IMR-90 (cell line): Measurements from ENCODE around the gene CDK14. TPM values are rescaled to one million over a fixed set of nuclear protein-coding genes. Genes with fewer than 3 reads are reported as not detected.
A peak's percentile ranks its signal among the peaks of the same experiment; 100 is the strongest.

Source experiments
- ATAC-seq: fragments of 200-7000 bp; cut with Tn5 transposase; 2 replicates; pipeline ENCODE4 v1.9.1; 2020; ENCODE audit warnings: low read depth, mild to moderate bottlenecking, moderate library complexity
- BruUV-seq: library from RNA; stranded (reverse); fragments of 400-500 nt; replicated peaks from 2 replicates; lab custom pipeline; 2021; lab: Mats Ljungman, UMichigan
- CTCF ChIA-PET: fragments of 300-600 bp; formaldehyde crosslinking; extraction: SDS; loops from one replicate; lab custom pipeline; 2021; ENCODE audit warnings: antibody characterized with exemption; lab: Yijun Ruan, JAX
- POLR2A ChIA-PET: fragments of 300-600 bp; sonication (Branson Sonifier 250); formaldehyde crosslinking; loops from one replicate; lab custom pipeline; 2022; ENCODE audit warnings: antibody characterized with exemption; ENCODE audit not compliant: unreplicated experiment; lab: Charles Lee
- DNase-seq: peaks from one replicate; pipeline ENCODE4 v3.0.0; 2013
- H2AFZ ChIP-seq: replicated peaks from 2 replicates; pipeline ENCODE3; 2013; ENCODE audit warnings: low read length, mild to moderate bottlenecking; ENCODE audit not compliant: poor library complexity
- H2AK5ac ChIP-seq: 2 replicates; pipeline ENCODE4 v1.6.1; 2013; ENCODE audit warnings: low read depth, low read length, inconsistent platforms
- H2AK9ac ChIP-seq: replicated peaks from 2 replicates; pipeline ENCODE3; 2013; ENCODE audit warnings: mild to moderate bottlenecking, low read depth, low read length, moderate library complexity; ENCODE audit not compliant: poor library complexity
- H2BK120ac ChIP-seq: 2 replicates; pipeline ENCODE4 v1.6.1; 2013; ENCODE audit warnings: low read depth, low read length, inconsistent platforms
- H2BK15ac ChIP-seq: 3 replicates; pipeline ENCODE4 v1.6.1; 2013; ENCODE audit warnings: low read depth, low read length, inconsistent platforms
- H2BK20ac ChIP-seq: 2 replicates; pipeline ENCODE4 v1.6.1; 2013; ENCODE audit warnings: low read depth, mild to moderate bottlenecking, inconsistent platforms, low read length, moderate library complexity
- H2BK5ac ChIP-seq: 2 replicates; pipeline ENCODE4 v1.6.1; 2013; ENCODE audit warnings: mild to moderate bottlenecking, low read depth, low read length, inconsistent platforms; ENCODE audit not compliant: poor library complexity, severe bottlenecking
- H3K14ac ChIP-seq: replicated peaks from 2 replicates; pipeline ENCODE4 v1.6.1; 2013; ENCODE audit warnings: low read depth, low read length, inconsistent platforms
- H3K18ac ChIP-seq: 2 replicates; pipeline ENCODE4 v1.6.1; 2013; ENCODE audit warnings: low read depth, low read length, control low read depth
- H3K23ac ChIP-seq: 2 replicates; pipeline ENCODE4 v1.6.1; 2013; ENCODE audit warnings: low read depth, low read length, inconsistent platforms
- H3K27ac ChIP-seq: 2 replicates; pipeline ENCODE4 v1.5.1; 2013; ENCODE audit warnings: mild to moderate bottlenecking, control low read depth, low read length; ENCODE audit not compliant: insufficient read depth
- H3K27me3 ChIP-seq: 2 replicates; pipeline ENCODE4 v1.6.1; 2013; ENCODE audit warnings: low read length; ENCODE audit not compliant: control insufficient read depth, insufficient read depth
- H3K36me3 ChIP-seq: 2 replicates; pipeline ENCODE4 v1.6.1; 2013; ENCODE audit warnings: low read length, mixed read lengths; ENCODE audit not compliant: control insufficient read depth, insufficient read depth
- H3K4ac ChIP-seq: 2 replicates; pipeline ENCODE4 v1.6.1; 2013; ENCODE audit warnings: low read depth, low read length, inconsistent platforms
- H3K4me1 ChIP-seq: 2 replicates; pipeline ENCODE4 v1.6.1; 2013; ENCODE audit warnings: low read length, mixed read lengths; ENCODE audit not compliant: control insufficient read depth, insufficient read depth
- H3K4me2 ChIP-seq: 2 replicates; pipeline ENCODE4 v1.6.1; 2013; ENCODE audit warnings: low read depth, mild to moderate bottlenecking, control low read depth, low read length, moderate library complexity
- H3K4me3 ChIP-seq: 2 replicates; pipeline ENCODE4 v1.5.1; 2013; ENCODE audit warnings: low read depth, mild to moderate bottlenecking, control low read depth, low read length, moderate library complexity; ENCODE audit not compliant: insufficient read depth
- H3K56ac ChIP-seq: 2 replicates; pipeline ENCODE4 v1.6.1; 2013; ENCODE audit warnings: low read length, inconsistent platforms; ENCODE audit not compliant: insufficient read depth; ENCODE audit errors: extremely low read depth
- H3K79me1 ChIP-seq, 2 experiments: 2 replicates each; pipeline ENCODE4 v1.6.1; 2013; ENCODE audit warnings: low read length in 2 of 2, inconsistent platforms in 1 of 2, low read depth in 1 of 2
- H3K9ac ChIP-seq: 2 replicates; pipeline ENCODE4 v1.6.1; 2013; ENCODE audit warnings: low read depth, low read length, control low read depth
- H3K9me1 ChIP-seq: 2 replicates; pipeline ENCODE4 v1.6.1; 2013; ENCODE audit warnings: low read length, inconsistent platforms; ENCODE audit not compliant: insufficient read depth
- H3K9me3 ChIP-seq: 2 replicates; pipeline ENCODE4 v1.6.1; 2013; ENCODE audit warnings: low read length; ENCODE audit not compliant: control insufficient read depth, insufficient read depth
- H4K20me1 ChIP-seq: 2 replicates; pipeline ENCODE4 v1.6.1; 2013; ENCODE audit warnings: low read length, inconsistent platforms; ENCODE audit not compliant: insufficient read depth
- H4K5ac ChIP-seq: 2 replicates; pipeline ENCODE4 v1.6.1; 2013; ENCODE audit warnings: mild to moderate bottlenecking, low read depth, low read length, control low read depth
- H4K8ac ChIP-seq, 2 experiments: 2 replicates each; pipeline ENCODE4 v1.6.1; 2013; ENCODE audit warnings: low read depth in 2 of 2, low read length in 2 of 2, control low read depth in 1 of 2, inconsistent platforms in 1 of 2
- H4K91ac ChIP-seq: 2 replicates; pipeline ENCODE4 v1.6.1; 2013; ENCODE audit warnings: low read depth, low read length, inconsistent platforms; ENCODE audit not compliant: insufficient read depth
- CEBPB ChIP-seq: IDR thresholded peaks from 2 replicates; pipeline ENCODE4 v1.6.1; 2012; ENCODE audit warnings: low read depth, low read length, improper control_type of control experiment
- CHD1 ChIP-seq: IDR thresholded peaks from 2 replicates; pipeline ENCODE4 v1.6.1; 2012; ENCODE audit warnings: low read depth, low read length, improper control_type of control experiment
- CTCF ChIP-seq: conservative IDR thresholded peaks from 2 replicates; pipeline ENCODE4 v1.5.1; 2012; ENCODE audit warnings: mild to moderate bottlenecking, low read depth, low read length, improper control_type of control experiment
- MAFK ChIP-seq: IDR thresholded peaks from 2 replicates; pipeline ENCODE4 v1.6.1; 2012; ENCODE audit warnings: low read depth, low read length, improper control_type of control experiment
- MAZ ChIP-seq: IDR thresholded peaks from 2 replicates; pipeline ENCODE4 v1.6.1; 2012; ENCODE audit warnings: low read depth, mild to moderate bottlenecking, low read length, improper control_type of control experiment, moderate library complexity, borderline replicate concordance
- MXI1 ChIP-seq: IDR thresholded peaks from 2 replicates; pipeline ENCODE4 v1.6.1; 2012; ENCODE audit warnings: low read depth, mild to moderate bottlenecking, low read length, moderate library complexity, borderline replicate concordance
- USF2 ChIP-seq: fragments of 150-350 bp; IDR thresholded peaks from 2 replicates; pipeline ENCODE4 v1.6.1; 2017; ENCODE audit warnings: mild to moderate bottlenecking, antibody characterized with exemption, low read length, low read depth
- WGBS, 2 experiments: methylation state at CpG; one replicate each; pipeline versions ENCODE4 v1.1.5 to v1.1.7; 2013; ENCODE audit warnings: missing lambda C conversion rate in 2 of 2; ENCODE audit not compliant: insufficient read length in 1 of 2; ENCODE audit errors: extremely low coverage in 2 of 2; 5-methylcytosine and 5-hydroxymethylcytosine counted together
- dilution Hi-C: fragments of 300-500 bp; cut with HindIII; formaldehyde crosslinking; loops from one replicate; pipeline ENCODE4 v1.14.3; 2018; ENCODE audit warnings: low sequenced_read_pairs; ENCODE audit not compliant: unreplicated experiment
- in situ Hi-C: fragments of 300-500 bp; cut with MboI; formaldehyde crosslinking; loops from 3 replicates; pipeline ENCODE4 v1.14.3; 2019; ENCODE audit warnings: low sequenced_read_pairs, inconsistent platforms, mixed read lengths
- intact Hi-C: fragments of 100-400 bp; cut with micrococcal nuclease; formaldehyde crosslinking; loops from 2 replicates; pipeline ENCODE4 v1.10.0; 2022
- polyA plus RNA-seq, 3 experiments: library from polyadenylated mRNA; depleted of rRNA; stranded (reverse); fragments of >200 nt; gene quantifications; 2 replicates each; pipeline ENCODE4 v1.2.3, GENCODE V29; 2012; ENCODE audit warnings: low replicate concordance in 1 of 3
- total RNA-seq: library from RNA; depleted of rRNA; stranded (reverse); fragments of >200 nt; gene quantifications from 2 replicates; pipeline ENCODE4 v1.2.3, GENCODE V29; 2012

The CDK14 gene
- total and polyA plus RNA-seq, 2 of the 4 experiments (the other 2 are of a cell fraction) = 10.1 to 29.6 TPM

- no peaks in the 10 kb centered on the region for H3K9me3 ChIP-seq
- no peak overlapping the region for H3K4ac ChIP-seq
- H4K20me1 ChIP-seq = no peaks in the 10 kb centered on the region
- H3K36me3 ChIP-seq = no peaks in the 10 kb centered on the region
- no peaks in the 10 kb centered on the region for H3K27me3 ChIP-seq
- in situ Hi-C loops = loop anchor here (25.0 kb wide), 1 partner anchor 448 kb away; no protein-coding TSS in a partner anchor
- no peak overlapping the region for H2AFZ ChIP-seq
- intact Hi-C loops = no loop called here
- no peaks in the 10 kb centered on the region for H3K4me1 ChIP-seq
- no peak overlapping the region for H3K4me2 ChIP-seq
- no peaks in the 10 kb centered on the region for H3K9me1 ChIP-seq
- ChIA-PET POLR2A (no interaction called here), CTCF (interaction anchor here (1.1 kb wide), 1 partner anchor 470 kb away, joined by 3 read pairs; no protein-coding TSS in a partner anchor)
- no peaks in the 10 kb centered on the region for H3K79me1 ChIP-seq
- no peak overlapping the region for H3K9ac ChIP-seq
- BruUV-seq = no TSS peak
- H2AK9ac ChIP-seq = no peak overlapping the region
- WGBS, 2 experiments = no CpG with 5 or more reads among the region's 8 CpGs
- no peak overlapping the region for H4K8ac ChIP-seq
- no peak overlapping the region for H3K18ac ChIP-seq
- no peak overlapping the region for H3K23ac ChIP-seq
- no peak overlapping the region for H3K56ac ChIP-seq
- H3K14ac ChIP-seq = no peak overlapping the region
- no peak overlapping the region for H3K27ac ChIP-seq
- H2BK5ac ChIP-seq = no peak overlapping the region
- H2AK5ac ChIP-seq = no peak overlapping the region
- DNase-seq (no peak), ATAC-seq (no peak)
- dilution Hi-C loops = no loop called here
- H2BK15ac ChIP-seq = no peak overlapping the region
- H2BK120ac ChIP-seq = no peak overlapping the region
- H2BK20ac ChIP-seq = no peak overlapping the region
- H3K4me3 ChIP-seq = no peak overlapping the region
- H4K5ac ChIP-seq = no peak overlapping the region
- H4K91ac ChIP-seq = no peak overlapping the region
- TF ChIP-seq CEBPB (0 out of 2 replicates have a peak, but pooled peaks have one; percentile 3), MAFK (no peak), MAZ (no peak), CHD1 (no peak), MXI1 (no peak), USF2 (no peak), CTCF (no peak)
These were observed 31.7 kb upstream of the CDK14 start for GRCh38 chr7:90564455-90564854.
